ENCODE results near the gene ACP2.
"Not testable (repeated sequence)": the region's sequence is repeated elsewhere in the genome, so short reads cannot be mapped to it uniquely, and the experiment has no call there.

The ACP2 gene

GRCh38 chr11:47241841-47242301 is 6.7 kb downstream of the ACP2 start:
- no peak for DNase-seq

- no peak for DNase-seq
These were observed 8.8 kb downstream of the ACP2 start for GRCh38 chr11:47239852-47240251.

GRCh38 chr11:47236482-47236881 is 12.1 kb downstream of the ACP2 start:
- DNase-seq = peak; percentile 61

- no peak for DNase-seq
These were observed 13.5 kb downstream of the ACP2 start for GRCh38 chr11:47235163-47235562.

GRCh38 chr11:47234669-47235100 is 13.9 kb downstream of the ACP2 start:
- DNase-seq = peak; percentile 56

- peak; percentile 80 for DNase-seq
These were observed 14.5 kb downstream of the ACP2 start for GRCh38 chr11:47233989-47234668.

- DNase-seq = no peak
These were observed 15.6 kb downstream of the ACP2 start for GRCh38 chr11:47233051-47233450.

- no peak for DNase-seq
These were observed 19.5 kb downstream of the ACP2 start for GRCh38 chr11:47229161-47229560.

- no peak for DNase-seq
These were observed 22.8 kb downstream of the ACP2 start for GRCh38 chr11:47225552-47226400.

GRCh38 chr11:47222696-47223095 is 25.9 kb downstream of the ACP2 start:
- no peak for DNase-seq

- peak; percentile 53 for DNase-seq
These were observed 28.2 kb downstream of the ACP2 start for GRCh38 chr11:47220401-47220821.

GRCh38 chr11:47216121-47216798 is 32.4 kb downstream of the ACP2 start:
- peak; percentile 90 for DNase-seq

- DNase-seq = no peak
These were observed 33.2 kb downstream of the ACP2 start for GRCh38 chr11:47215366-47215910.

- peak; percentile 78 for DNase-seq
These were observed 34.6 kb downstream of the ACP2 start for GRCh38 chr11:47213950-47214565.

GRCh38 chr11:47212938-47213337 is 35.7 kb downstream of the ACP2 start:
- no peak for DNase-seq

GRCh38 chr11:47208628-47209027 is 40.0 kb downstream of the ACP2 start:
- DNase-seq = no peak

- DNase-seq = not testable (repeated sequence)
These were observed 40.5 kb downstream of the ACP2 start for GRCh38 chr11:47208008-47208552.

GRCh38 chr11:47207459-47207858 is 41.2 kb downstream of the ACP2 start:
- DNase-seq = no peak

GRCh38 chr11:47206577-47206976 is 42.0 kb downstream of the ACP2 start:
- not testable (repeated sequence) for DNase-seq

- peak; percentile 88 for DNase-seq
These were observed 44.0 kb downstream of the ACP2 start for GRCh38 chr11:47204637-47204989.

GRCh38 chr11:47202576-47202975 is 46.0 kb downstream of the ACP2 start:
- DNase-seq = no peak

- no peak for DNase-seq
These were observed 47.6 kb downstream of the ACP2 start for GRCh38 chr11:47201015-47201414.
